SU-DHL-6 (cell line): ENCODE measurements around the gene TDG.

Experiments used
- CTCF ChIP-seq: fragments of 200-600 bp; sonication (generic); IDR thresholded peaks from one replicate; pipeline ENCODE4 v1.5.1; 2017; ENCODE audit warnings: antibody characterized with exemption, mild to moderate bottlenecking, low read length, moderate library complexity; ENCODE audit not compliant: insufficient read depth, poor library complexity, severe bottlenecking
- EZH2phosphoT487 ChIP-seq: fragments of 200-600 bp; sonication (generic), shearing (Covaris generic); conservative IDR thresholded peaks from 2 replicates; pipeline ENCODE4 v1.6.1; 2018; ENCODE audit warnings: mild to moderate bottlenecking, antibody characterized with exemption, low read length, moderate library complexity, mixed read lengths

GRCh38 chr12:104025771-104026170 is 60.1 kb downstream of the TDG start:
- TF ChIP-seq EZH2phosphoT487 (no peak), CTCF (no peak)
